Measurements from ENCODE around the gene BUD23. TPM values are rescaled to one million over a fixed set of nuclear protein-coding genes. Genes with fewer than 3 reads are reported as not detected.

BUD23 gene
- total RNA-seq, 6 experiments from 2014 or later: 70.1 to 91.4 (median 83.4) TPM

- peaks cover 6% of the 10 kb centered on the region for H3K9me3 Mint-ChIP-seq
- TF ChIP-seq, protein P1, sequence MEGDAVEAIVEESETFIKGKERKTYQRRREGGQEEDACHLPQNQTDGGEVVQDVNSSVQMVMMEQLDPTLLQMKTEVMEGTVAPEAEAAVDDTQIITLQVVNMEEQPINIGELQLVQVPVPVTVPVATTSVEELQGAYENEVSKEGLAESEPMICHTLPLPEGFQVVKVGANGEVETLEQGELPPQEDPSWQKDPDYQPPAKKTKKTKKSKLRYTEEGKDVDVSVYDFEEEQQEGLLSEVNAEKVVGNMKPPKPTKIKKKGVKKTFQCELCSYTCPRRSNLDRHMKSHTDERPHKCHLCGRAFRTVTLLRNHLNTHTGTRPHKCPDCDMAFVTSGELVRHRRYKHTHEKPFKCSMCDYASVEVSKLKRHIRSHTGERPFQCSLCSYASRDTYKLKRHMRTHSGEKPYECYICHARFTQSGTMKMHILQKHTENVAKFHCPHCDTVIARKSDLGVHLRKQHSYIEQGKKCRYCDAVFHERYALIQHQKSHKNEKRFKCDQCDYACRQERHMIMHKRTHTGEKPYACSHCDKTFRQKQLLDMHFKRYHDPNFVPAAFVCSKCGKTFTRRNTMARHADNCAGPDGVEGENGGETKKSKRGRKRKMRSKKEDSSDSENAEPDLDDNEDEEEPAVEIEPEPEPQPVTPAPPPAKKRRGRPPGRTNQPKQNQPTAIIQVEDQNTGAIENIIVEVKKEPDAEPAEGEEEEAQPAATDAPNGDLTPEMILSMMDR (IDR thresholded peaks at IDR 0.05): no peak
- peaks cover 5% of the 10 kb centered on the region; the same call in 1 of the 2 replicates for H3K36me3 Mint-ChIP-seq (ENCODE audit: low read depth)
- no peak for DNase-seq
- H3K27me3 Mint-ChIP-seq (ENCODE audit: insufficient read depth): peaks cover 17% of the 10 kb centered on the region
- H3K4me3 Mint-ChIP-seq: no peak overlapping the region
- H3K27ac Mint-ChIP-seq: no peak overlapping the region
- H3K4me1 Mint-ChIP-seq (ENCODE audit: low read depth): peaks cover 9% of the 10 kb centered on the region; the same call in 1 of the 2 replicates
Observed at GRCh38 chr7:73663033-73663432, 20.4 kb upstream of the BUD23 start.

DNA sequence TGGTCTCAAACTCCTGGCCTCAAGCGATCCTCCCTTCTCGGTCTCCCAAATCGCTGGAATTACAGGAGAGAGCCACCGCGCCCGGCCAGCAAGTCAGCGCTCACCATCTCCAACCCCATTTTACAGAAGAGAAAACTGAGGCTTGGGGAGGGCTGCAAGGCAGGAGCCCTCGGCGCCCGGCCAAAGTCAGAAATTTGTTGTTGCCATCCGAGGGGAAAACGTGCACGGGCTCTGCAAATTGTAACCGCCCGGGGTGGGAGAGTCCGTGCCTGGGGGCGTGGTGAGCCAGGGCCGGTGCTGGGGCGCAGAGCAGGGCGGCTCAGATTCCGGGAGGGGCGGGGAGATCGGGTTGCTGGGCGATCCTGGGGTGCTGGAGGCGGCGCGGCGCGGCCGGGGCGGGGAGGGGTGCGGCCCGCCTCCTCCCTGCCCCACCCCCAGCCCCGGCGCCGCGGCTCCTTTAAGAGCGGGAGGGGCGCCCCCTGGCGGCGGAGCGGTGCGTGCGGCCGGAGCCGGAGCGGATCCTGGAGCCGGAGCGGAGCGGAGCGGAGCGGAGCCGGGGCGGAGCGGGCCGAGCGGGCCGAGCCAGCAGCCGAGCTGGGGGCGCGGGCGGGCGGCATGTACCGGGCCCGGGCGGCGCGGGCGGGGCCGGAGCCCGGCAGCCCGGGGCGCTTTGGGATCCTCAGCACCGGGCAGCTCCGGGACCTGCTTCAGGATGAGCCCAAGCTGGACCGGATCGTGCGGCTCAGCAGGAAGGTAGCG is 15.9 kb upstream of the BUD23 start, which contains the start of gene VPS37D:
Gene VPS37D (plus strand): TSS at position 488 of the 759 bp plus-strand sequence. CDS start 128 bp downstream, at position 616.
- peaks cover 7% of the 10 kb centered on the region; the same call in 1 of the 2 replicates for H3K36me3 Mint-ChIP-seq (ENCODE audit: low read depth)
- peak within 1 kb of the TSS; percentile 49; the same call in 1 of the 2 replicates for H3K27ac Mint-ChIP-seq
- peaks cover 15% of the 10 kb centered on the region for H3K4me1 Mint-ChIP-seq (ENCODE audit: low read depth)
- peaks cover 6% of the 10 kb centered on the region for H3K9me3 Mint-ChIP-seq
- peaks cover 8% of the 10 kb centered on the region for H3K27me3 Mint-ChIP-seq (ENCODE audit: insufficient read depth)
- DNase-seq: peak; percentile 79
- peak within 1 kb of the TSS; percentile 93 for H3K4me3 Mint-ChIP-seq
- TF ChIP-seq, protein P1 (IDR thresholded peaks at IDR 0.05): peak; percentile 90

DNA sequence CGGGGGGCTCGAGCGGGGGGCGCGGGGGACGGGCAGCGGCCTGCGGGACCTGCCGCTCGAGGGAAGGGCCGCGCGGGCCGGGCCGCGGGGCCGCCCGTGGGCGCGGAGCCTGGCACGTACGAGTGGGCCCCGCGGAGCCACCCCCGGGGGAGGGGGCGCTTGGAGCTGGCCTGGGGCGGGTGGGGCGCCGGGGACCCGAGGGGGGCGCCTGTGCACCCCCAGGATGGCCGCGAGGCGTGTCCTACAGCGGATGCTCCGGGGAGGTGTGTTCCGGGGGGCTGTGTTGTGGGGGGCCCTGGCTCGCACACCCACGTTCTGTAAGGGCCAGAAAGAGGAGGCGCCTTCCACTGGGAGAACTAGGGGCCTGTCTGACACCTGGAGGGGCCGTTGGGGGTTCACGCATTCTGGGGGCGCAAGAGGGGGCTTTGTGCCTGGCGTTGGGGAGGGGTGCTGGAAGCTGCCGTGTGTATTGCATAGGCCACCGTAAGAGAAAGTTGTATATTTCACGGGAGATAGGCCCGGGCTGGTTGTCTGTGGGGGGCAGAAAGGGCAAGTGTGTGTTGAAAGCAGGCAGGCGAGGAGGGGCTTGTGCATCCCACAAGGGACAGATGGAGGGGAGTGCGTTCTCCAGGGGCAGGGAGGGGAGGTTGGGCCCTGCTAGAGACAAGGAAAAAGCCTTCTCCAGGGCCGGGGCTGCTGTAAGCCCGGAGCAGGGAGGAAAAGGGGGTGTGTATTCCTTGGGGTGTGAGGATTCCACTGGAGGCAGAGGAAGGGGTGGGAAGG is 15.1 kb upstream of the BUD23 start:
- Mint-ChIP-seq H3K4me1 (ENCODE audit: low read depth) (peaks cover 15% of the 10 kb centered on the region), H3K27me3 (ENCODE audit: insufficient read depth) (peaks cover 3% of the 10 kb centered on the region), H3K4me3 (peak overlapping the region; percentile 93), H3K36me3 (ENCODE audit: low read depth) (peaks cover 7% of the 10 kb centered on the region; the same call in 1 of the 2 replicates), H3K9me3 (peaks cover 2% of the 10 kb centered on the region), H3K27ac (peak overlapping the region; percentile 49; the same call in 1 of the 2 replicates)
- DNase-seq: no peak
- TF ChIP-seq, protein P1 (IDR thresholded peaks at IDR 0.05): no peak

- Mint-ChIP-seq H3K27ac (no peak overlapping the region), H3K36me3 (ENCODE audit: low read depth) (peaks cover 7% of the 10 kb centered on the region; the same call in 1 of the 2 replicates), H3K4me1 (ENCODE audit: low read depth) (peaks cover 15% of the 10 kb centered on the region), H3K27me3 (ENCODE audit: insufficient read depth) (peaks cover 2% of the 10 kb centered on the region), H3K4me3 (peak overlapping the region; percentile 93), H3K9me3 (no peaks in the 10 kb centered on the region)
- TF ChIP-seq, protein P1 (IDR thresholded peaks at IDR 0.05): no peak
- no peak for DNase-seq
Observed at GRCh38 chr7:73668886-73669230, 14.5 kb upstream of the BUD23 start.

- Mint-ChIP-seq H3K9me3 (no peaks in the 10 kb centered on the region), H3K4me1 (ENCODE audit: low read depth) (peaks cover 15% of the 10 kb centered on the region), H3K27ac (no peak overlapping the region), H3K4me3 (no peak overlapping the region), H3K27me3 (ENCODE audit: insufficient read depth) (peaks cover 2% of the 10 kb centered on the region), H3K36me3 (ENCODE audit: low read depth) (peaks cover 7% of the 10 kb centered on the region; the same call in 1 of the 2 replicates)
- TF ChIP-seq, protein P1 (IDR thresholded peaks at IDR 0.05): no peak
- no peak for DNase-seq
Observed at GRCh38 chr7:73669288-73669701, 14.1 kb upstream of the BUD23 start.
